ENCODE measurements around the gene ZBTB33. TPM values are rescaled to one million over a fixed set of nuclear protein-coding genes. Genes with fewer than 3 reads are reported as not detected.
A peak's percentile ranks its signal among the peaks of the same experiment; 100 is the strongest.

ZBTB33 gene
- total and polyA plus RNA-seq, 8 donors = 0.58 to 15.1 (median 3.7) TPM

- TF ChIP-seq EP300 (IDR thresholded peaks at IDR 0.05) (no peak), POLR2A (IDR thresholded peaks at IDR 0.05) (no peak), POLR2AphosphoS5 (IDR thresholded peaks at IDR 0.05) (no peak)
- TF ChIP-seq, protein P1, sequence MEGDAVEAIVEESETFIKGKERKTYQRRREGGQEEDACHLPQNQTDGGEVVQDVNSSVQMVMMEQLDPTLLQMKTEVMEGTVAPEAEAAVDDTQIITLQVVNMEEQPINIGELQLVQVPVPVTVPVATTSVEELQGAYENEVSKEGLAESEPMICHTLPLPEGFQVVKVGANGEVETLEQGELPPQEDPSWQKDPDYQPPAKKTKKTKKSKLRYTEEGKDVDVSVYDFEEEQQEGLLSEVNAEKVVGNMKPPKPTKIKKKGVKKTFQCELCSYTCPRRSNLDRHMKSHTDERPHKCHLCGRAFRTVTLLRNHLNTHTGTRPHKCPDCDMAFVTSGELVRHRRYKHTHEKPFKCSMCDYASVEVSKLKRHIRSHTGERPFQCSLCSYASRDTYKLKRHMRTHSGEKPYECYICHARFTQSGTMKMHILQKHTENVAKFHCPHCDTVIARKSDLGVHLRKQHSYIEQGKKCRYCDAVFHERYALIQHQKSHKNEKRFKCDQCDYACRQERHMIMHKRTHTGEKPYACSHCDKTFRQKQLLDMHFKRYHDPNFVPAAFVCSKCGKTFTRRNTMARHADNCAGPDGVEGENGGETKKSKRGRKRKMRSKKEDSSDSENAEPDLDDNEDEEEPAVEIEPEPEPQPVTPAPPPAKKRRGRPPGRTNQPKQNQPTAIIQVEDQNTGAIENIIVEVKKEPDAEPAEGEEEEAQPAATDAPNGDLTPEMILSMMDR (IDR thresholded peaks at IDR 0.05) = no peak
- 82 to 92% (median 87%) methylated on average over 8 of the region's 8 CpGs for WGBS, 5 donors
- H3K4me3 ChIP-seq = no peak overlapping the region
- no peaks in the 10 kb centered on the region for H3K4me1 ChIP-seq
- no peaks in the 10 kb centered on the region for H3K27me3 ChIP-seq
- intact Hi-C loops (cut with DNase I; ENCODE audit: low total_unique reads) = no loop called here
- H3K27ac ChIP-seq = no peak overlapping the region
- no peaks in the 10 kb centered on the region for H3K36me3 ChIP-seq
- no peak for DNase-seq
- H3K9me3 ChIP-seq = no peaks in the 10 kb centered on the region
Measured at GRCh38 chrX:120207009-120207605, 43.5 kb upstream of the ZBTB33 start.

DNA sequence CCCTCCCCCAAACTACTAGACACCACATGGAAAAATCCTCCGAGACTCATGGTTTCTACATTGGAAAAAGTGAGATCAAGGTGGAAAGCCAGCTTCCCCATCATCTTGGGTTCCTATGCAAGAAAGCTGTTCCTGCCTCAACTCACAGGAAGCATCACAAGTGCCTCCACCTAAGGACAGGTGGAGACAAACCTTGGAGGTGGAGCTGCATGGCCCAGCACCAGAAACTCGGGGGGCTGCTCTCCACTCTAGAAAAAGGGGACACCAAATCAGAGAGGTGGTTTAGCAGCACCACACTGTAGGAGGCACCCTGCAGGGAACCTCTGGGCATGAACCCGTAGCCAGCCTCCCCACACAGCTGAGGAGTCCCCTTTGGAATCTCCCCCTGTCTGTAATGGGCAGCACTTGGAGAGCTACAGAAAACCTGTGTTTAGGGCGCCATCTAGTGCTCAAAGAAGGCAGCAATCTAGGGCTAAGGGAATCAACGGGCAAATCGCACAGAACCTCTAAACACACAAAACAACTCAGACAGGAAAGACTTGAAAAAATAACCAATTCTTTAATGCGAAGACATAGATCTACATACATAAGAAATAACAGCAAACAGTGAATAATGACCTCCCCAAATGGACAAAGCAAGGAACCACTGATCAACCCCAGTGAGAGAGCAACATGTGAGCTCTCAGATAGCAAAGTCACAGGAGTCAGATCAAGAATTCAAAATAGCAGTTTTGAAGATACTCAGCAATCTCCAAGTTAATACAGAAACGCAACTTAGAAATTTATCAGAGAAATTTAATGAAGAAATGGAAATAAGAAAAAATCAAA lies 37.0 kb upstream of the ZBTB33 start:
- Histone ChIP-seq H3K9me3 (no peaks in the 10 kb centered on the region), H3K27me3 (no peaks in the 10 kb centered on the region), H3K36me3 (no peaks in the 10 kb centered on the region), H3K4me3 (no peak overlapping the region), H3K27ac (no peak overlapping the region), H3K4me1 (no peaks in the 10 kb centered on the region)
- intact Hi-C loops (cut with DNase I; ENCODE audit: low total_unique reads) = no loop called here
- TF ChIP-seq, protein P1 (IDR thresholded peaks at IDR 0.05) = peak in 5 of 7 experiments; percentile 6 to 67 (median 55)
- TF ChIP-seq EP300 (IDR thresholded peaks at IDR 0.05) = no peak
- DNase-seq = peak; percentile 67 to 82
- WGBS, 5 donors = 21 to 39% (median 24%) methylated on average over 5 to 8 of the region's 8 CpGs

- Histone ChIP-seq H3K27ac (no peak overlapping the region), H3K4me1 (no peaks in the 10 kb centered on the region), H3K27me3 (no peaks in the 10 kb centered on the region), H3K36me3 (peaks cover 0 to 25% (median 0%) of the 10 kb centered on the region in 4 donors), H3K4me3 (no peak overlapping the region), H3K9me3 (no peaks in the 10 kb centered on the region)
- DNase-seq = no peak
- intact Hi-C loops (cut with DNase I; ENCODE audit: low total_unique reads) = no loop called here
- WGBS, 5 donors = 79 to 97% (median 87%) methylated on average over 6 to 8 of the region's 8 CpGs
- TF ChIP-seq POLR2AphosphoS5 (IDR thresholded peaks at IDR 0.05) (no peak), POLR2A (IDR thresholded peaks at IDR 0.05) (no peak), EP300 (IDR thresholded peaks at IDR 0.05) (no peak)
- TF ChIP-seq, protein P1 (IDR thresholded peaks at IDR 0.05) = no peak
Measured at GRCh38 chrX:120223374-120223773, 27.2 kb upstream of the ZBTB33 start.

GRCh38 chrX:120224388-120224787 lies 26.2 kb upstream of the ZBTB33 start:
- no peaks in the 10 kb centered on the region for H3K27me3 ChIP-seq
- no peaks in the 10 kb centered on the region for H3K4me1 ChIP-seq
- no peaks in the 10 kb centered on the region for H3K9me3 ChIP-seq
- H3K4me3 ChIP-seq = no peak overlapping the region
- no peak for DNase-seq
- TF ChIP-seq POLR2AphosphoS5 (IDR thresholded peaks at IDR 0.05) (no peak), EP300 (IDR thresholded peaks at IDR 0.05) (no peak), POLR2A (IDR thresholded peaks at IDR 0.05) (no peak)
- TF ChIP-seq, protein P1 (IDR thresholded peaks at IDR 0.05) = no peak
- no peak overlapping the region for H3K27ac ChIP-seq
- 72 to 96% (median 88%) methylated on average over 4 of the region's 4 CpGs for WGBS, 5 donors
- intact Hi-C loops (cut with DNase I; ENCODE audit: low total_unique reads) = no loop called here
- H3K36me3 ChIP-seq = peaks cover 0 to 25% (median 0%) of the 10 kb centered on the region in 4 donors

Measured in stomach (tissue), 9 donors.